Fibroblast of the aortic adventitia (primary cell): ENCODE results near the gene METTL2B. TPM values are rescaled to one million over a fixed set of nuclear protein-coding genes. Genes with fewer than 3 reads are reported as not detected.

Experiments
- DNase-seq: peaks from one replicate; pipeline ENCODE4 v3.0.0-alpha.2; 2010; ENCODE audit warnings: low read depth
- H3K4me3 ChIP-seq: 2 replicates; pipeline ENCODE4 v1.5.1; 2011; ENCODE audit warnings: low read depth, mild to moderate bottlenecking, control low read depth, low read length, moderate library complexity
- total RNA-seq: library from RNA; depleted of rRNA; stranded (reverse); fragments of >200 nt; gene quantifications from 2 replicates; pipeline ENCODE4 v1.2.3, GENCODE V29; 2012; ENCODE audit warnings: low replicate concordance
- TF ChIP-seq, protein P1 (sequence below): IDR thresholded peaks from 2 replicates; pipeline ENCODE4 v1.5.1; 2011; ENCODE audit warnings: mild to moderate bottlenecking, low read length, control low read depth, inconsistent platforms; ENCODE audit not compliant: insufficient read depth

METTL2B gene
- total RNA-seq, 1 donor = 41.4 TPM

DNA sequence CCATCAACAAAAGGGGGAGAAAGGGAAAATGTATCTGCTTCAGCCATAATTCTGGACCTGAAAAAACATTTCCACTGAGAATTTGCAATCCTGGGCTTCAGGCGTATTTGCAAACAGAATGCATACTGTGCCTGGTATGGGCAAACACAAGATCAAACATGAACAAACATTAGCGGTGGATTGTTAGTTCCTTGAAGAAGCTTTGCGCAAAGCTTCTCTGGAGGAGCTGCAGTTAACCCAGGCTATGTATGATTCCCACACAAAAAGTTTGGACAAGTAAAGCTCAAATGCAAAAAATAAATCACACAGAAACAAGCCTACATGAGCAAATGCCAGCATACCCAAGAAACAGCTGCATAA is 41.2 kb upstream of the METTL2B start:
- DNase-seq = no peak
- TF ChIP-seq, protein P1, sequence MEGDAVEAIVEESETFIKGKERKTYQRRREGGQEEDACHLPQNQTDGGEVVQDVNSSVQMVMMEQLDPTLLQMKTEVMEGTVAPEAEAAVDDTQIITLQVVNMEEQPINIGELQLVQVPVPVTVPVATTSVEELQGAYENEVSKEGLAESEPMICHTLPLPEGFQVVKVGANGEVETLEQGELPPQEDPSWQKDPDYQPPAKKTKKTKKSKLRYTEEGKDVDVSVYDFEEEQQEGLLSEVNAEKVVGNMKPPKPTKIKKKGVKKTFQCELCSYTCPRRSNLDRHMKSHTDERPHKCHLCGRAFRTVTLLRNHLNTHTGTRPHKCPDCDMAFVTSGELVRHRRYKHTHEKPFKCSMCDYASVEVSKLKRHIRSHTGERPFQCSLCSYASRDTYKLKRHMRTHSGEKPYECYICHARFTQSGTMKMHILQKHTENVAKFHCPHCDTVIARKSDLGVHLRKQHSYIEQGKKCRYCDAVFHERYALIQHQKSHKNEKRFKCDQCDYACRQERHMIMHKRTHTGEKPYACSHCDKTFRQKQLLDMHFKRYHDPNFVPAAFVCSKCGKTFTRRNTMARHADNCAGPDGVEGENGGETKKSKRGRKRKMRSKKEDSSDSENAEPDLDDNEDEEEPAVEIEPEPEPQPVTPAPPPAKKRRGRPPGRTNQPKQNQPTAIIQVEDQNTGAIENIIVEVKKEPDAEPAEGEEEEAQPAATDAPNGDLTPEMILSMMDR = no peak
- H3K4me3 ChIP-seq = no peak overlapping the region

DNA sequence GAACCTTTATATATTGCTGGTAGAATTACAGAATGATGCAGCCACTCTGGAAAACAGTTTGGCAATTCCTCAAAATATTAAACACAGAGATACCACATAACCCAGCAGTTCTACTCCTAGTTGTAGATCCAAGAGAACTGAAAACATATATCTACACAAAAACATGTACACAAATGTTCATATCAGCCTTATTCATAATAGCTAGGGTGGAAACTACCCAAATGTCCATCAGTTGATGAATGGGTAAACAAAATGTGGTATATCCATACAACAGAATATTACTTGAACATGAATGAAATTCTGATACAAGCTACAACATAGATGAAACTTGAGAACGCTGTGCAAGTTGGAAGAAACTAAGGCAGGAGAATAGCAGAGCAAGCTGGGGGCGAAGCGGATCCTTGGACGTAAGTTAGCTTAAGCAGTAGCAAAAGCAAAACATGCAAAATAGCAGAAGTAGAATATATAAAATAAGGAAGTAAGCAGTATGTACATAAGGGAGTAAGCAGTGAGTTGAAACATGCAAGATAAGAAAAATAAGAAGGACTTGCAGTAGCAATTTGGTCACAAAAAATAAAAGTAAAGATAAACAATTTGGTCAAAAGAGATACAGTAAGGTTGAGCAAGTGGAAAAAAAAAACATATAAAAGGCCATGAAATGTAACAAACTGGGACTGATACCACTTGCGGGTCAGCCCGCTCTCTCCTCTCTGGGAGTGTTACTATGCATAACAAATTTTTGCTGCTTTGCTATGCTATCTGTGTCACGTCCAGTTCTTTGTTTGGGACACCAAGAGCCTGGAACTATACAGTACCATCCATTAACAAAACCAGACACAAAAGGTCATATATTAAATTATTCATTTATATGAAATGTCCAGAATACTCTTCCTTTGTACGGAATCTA is 38.9 kb upstream of the METTL2B start:
- no peak overlapping the region for H3K4me3 ChIP-seq
- TF ChIP-seq, protein P1 = no peak
- no peak for DNase-seq

- H3K4me3 ChIP-seq = no peak overlapping the region
- DNase-seq = no peak
- TF ChIP-seq, protein P1 = no peak
These were observed 34.2 kb upstream of the METTL2B start for GRCh38 chr7:128442356-128442755.

DNA sequence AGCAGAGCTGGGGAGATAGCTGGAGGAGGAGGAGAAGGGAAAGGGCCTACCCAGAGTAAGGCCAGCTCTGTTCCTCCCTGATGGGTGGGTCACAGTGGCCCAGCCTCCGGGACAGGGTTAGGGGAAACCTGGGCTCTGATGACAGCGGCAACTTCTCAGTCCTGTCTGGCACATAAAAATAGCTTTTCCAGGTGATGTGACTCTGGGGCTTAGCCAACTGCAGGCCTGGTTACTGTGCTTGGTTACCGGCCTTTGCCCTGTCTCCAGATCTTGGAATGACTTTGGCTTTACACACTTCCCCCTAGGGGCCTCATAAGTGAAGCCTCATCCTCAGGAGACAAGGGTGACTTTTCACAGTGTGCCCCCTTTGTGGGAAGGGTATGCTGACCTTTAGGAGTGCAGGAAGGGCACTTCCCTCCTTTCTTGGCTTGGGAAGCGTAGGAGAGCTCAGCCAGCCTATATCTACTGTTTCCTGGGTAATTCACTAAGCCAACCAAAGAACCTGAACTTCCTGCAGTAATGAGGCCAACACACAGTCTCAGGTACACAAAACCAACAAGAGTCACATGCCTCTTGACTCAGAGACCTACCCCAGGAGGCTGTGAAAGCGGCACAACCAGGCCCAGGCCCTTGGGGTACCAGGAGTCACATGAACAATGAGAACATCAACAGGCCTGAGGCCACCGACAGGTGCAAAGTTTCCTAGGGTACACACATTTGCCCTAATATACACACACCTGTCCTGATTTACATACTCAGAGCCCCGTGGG is 32.5 kb upstream of the METTL2B start:
- TF ChIP-seq, protein P1 = no peak
- DNase-seq = no peak

DNA sequence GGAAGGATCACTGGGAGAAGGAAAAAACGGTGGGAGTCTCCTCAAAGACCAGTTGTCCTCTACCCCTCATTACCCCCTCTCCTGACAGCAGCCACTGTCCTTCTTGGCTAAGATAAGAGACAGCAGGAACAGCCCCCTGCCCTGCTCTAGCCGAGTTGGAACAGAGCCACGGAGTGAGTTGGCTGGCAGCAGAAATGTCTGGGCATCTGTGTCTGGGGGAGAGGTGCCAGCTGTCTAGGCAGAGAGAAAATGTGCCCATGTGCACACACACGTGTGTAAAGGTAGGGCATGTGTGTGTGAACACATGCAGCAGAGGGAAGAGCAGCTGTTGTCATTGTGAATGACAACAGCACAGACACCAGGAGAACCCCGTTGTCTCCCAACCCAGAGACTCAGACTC is 30.2 kb upstream of the METTL2B start:
- TF ChIP-seq, protein P1 = no peak
- no peak for DNase-seq
- H3K4me3 ChIP-seq = no peak overlapping the region

More for the DNA sequence above, 32.5 kb upstream of the METTL2B start:
- H3K4me3 ChIP-seq = no peak overlapping the region

DNA sequence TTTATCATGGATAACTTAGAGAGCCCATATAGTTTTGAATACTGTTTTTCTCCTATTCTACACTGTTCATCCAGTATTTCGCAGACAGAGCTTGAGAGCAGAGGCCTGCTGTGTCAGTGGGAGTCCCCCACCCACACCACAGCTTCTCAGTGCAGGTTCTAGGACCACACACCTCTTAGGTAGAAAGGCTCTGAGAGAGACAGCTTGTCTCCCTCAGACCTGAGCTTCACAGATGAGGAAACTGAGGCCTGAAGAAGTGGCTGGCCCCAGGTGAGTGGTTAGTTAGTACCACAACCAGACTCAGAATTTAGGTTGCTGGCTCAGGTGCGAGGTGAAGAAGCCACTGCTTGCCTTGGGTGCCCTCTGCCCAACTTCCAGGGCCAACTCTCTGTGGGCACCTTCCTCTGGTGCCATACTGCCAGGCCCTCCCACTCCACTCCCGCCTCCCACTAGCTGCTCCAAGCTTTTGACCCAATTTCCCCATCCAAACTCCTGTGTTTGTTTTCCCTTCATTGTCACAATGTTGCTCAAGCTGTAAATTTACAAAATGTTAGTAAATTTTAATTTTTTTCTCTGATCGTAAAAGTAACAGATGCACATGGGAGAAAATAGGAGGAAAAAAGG is 28.5 kb upstream of the METTL2B start:
- H3K4me3 ChIP-seq = no peak overlapping the region
- TF ChIP-seq, protein P1 = no peak
- no peak for DNase-seq
